HG02870 (cell line): Measurements from ENCODE around the gene F2RL1.
"Not testable (repeated sequence)": the region's sequence is repeated elsewhere in the genome, so short reads cannot be mapped to it uniquely, and the experiment has no call there.

Experiments
- ATAC-seq: cut with Tn5 transposase; IDR thresholded peaks from one replicate; pipeline ENCODE4 v1.9.1; 2021; ENCODE audit warnings: mild to moderate bottlenecking, moderate library complexity; ENCODE audit not compliant: unreplicated experiment

Gene F2RL1

DNA sequence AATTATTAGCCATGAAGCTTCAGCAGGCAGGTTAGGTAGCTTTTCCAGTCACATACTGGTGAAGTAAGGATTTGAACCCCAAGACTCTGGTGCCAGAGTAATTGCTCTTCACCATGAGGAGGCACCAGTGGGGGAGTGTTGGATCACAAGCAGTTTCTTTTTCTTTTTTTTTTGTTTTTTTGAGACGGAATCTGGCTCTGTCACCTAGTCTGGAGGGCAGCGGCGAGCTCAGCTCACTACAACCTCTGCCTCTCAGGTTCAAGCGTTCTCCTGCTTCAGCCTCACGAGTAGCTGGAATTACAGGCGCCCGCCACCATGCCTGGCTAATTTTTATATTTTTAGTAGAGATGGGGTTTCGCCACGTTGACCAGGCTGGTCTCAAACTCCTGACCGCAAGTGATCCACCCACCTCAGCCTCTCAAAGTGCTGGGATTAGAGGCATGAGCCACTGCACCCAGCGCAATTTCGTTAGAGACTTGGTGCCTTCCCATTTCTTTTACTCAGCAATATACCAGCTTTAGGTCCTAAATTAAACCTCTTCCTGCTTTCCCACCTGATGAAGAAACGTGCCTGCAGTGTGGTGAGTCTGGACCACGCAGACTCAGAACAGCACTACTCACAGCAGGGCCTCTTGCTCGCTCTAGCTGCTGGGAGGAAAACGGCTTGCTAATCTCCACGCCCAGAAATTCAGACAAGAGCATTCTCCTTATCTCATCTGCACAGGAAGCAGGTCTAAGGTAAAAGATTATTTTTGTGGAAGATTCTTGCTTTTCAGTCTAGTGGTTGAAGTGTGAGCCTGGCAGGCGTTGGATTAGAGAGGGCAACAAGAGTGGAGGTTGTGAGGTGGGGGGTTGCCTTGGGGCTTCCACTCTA is 30.8 kb downstream of the F2RL1 start, which contains the start of gene S100Z:
Gene S100Z (plus strand): TSS at position 596 of the 873 bp plus-strand sequence. CDS start 25,346 bp downstream, outside the sequence.
- no peak for ATAC-seq

DNA sequence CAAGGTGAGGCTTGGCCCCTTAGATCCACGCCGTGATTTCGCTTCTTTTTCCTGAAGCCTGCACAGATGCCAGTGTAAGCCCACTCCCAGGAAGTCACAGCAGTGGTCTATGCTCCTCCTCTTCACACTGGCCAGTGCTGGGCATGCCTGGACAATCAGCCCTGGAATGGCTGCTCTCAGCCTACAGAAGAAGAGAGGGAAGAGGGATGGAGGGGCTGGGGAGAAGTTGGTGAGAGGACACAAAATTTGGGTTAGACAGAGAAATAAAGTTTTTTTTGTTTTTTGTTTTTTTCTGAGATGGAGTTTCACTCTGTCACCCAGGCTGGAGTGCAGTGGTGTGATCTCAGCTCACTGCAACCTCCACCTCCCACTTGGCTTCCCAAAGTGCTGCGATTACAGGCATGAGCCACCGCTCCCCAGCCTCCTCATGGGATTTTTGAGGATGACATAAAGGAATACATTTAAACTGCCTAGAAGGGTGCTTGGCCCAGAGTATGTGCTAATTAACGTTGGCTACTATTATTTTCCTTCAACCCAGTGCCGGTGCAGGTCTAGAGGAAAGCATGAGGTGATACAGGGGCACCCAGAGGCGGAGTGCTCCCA is 31.8 kb downstream of the F2RL1 start:
- ATAC-seq: no peak

DNA sequence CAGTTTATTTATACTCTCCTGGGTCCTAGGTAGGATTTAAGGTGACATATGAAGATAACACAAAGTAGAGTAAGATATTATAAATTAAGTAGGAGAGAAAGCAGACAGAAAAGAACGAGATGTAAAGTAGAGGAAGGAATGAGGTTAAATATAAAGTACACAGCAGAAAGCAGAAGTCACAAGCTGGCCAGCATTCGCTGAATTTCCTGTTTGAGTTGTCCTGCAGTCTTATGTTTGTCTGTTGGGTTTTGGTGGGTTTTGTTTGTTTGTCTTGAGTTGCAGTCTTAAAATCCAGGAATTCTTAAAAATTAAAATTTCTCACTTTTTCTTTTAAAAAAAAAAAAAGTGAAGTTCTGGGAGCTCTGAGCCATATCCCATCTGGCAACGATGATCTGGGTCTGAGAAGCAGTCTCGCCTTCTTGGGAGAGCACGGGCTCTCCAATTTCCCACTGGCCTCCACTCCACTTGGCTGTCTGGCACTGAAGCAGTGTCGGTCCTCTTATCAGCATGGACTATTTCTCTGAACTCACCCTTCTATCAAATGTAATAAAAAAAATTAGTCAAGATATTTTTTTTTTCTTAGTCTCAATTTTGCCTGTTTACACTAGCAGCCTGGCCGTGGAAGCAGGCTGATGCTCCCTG is 33.0 kb downstream of the F2RL1 start:
- ATAC-seq: no peak

DNA sequence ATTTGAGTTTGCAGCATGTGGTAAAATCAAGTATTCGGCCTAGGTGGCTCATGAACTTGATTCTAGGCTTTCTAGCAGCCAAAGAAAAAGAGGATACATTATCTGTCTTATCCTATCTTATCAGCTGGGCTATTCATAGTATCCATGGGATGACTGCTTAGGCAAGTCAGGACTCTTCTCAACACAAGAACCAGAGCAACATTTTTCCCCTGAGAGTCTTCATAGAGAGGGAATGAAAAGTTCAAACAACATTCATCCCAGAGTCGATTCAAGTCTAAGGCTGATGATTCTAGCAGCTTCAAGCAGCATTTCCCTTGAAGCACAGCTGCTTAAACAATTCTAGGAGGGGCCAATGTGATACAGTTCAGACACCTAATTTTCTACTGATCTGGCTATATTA is 33.9 kb downstream of the F2RL1 start:
- ATAC-seq: no peak

DNA sequence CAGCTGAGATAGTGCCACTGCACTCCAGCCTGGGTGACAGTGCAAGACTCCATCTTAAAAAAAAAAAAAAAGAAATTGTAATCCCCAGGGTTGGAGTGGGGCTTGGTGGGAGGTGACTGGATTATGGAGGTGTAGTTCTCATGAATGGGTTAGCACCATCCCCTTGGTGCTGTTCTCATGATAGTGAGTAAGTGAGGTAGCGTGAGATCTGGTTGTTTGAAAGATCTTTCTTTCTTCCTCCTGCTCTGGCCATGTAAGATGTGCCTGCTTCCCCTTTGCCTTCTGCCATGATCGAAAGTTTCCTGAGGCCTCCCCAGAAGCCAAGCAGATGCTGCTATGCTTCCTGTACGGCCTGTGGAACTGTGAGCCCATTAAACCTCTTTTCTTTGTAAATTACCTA is 34.9 kb downstream of the F2RL1 start:
- ATAC-seq: not testable (repeated sequence)

DNA sequence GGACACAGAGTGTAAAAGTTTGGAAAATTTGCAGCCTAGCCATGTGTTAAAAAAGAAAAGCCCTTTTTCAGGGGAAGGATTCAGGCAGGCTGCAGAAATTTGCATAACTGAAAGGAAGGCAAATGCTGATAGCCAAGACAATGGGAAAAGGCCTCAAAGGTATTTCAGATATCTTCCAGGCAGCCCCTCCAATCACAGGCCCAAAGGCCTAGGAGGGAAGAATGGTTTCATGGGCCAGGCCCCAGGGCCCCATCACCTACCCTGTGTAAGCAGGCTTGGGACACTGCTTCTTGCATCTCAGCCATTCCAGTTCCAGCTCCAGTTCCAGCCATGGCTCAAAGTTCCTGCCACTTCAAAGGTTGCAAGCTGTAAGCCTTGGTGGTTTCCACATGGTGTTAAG is 35.8 kb downstream of the F2RL1 start:
- no peak for ATAC-seq

DNA sequence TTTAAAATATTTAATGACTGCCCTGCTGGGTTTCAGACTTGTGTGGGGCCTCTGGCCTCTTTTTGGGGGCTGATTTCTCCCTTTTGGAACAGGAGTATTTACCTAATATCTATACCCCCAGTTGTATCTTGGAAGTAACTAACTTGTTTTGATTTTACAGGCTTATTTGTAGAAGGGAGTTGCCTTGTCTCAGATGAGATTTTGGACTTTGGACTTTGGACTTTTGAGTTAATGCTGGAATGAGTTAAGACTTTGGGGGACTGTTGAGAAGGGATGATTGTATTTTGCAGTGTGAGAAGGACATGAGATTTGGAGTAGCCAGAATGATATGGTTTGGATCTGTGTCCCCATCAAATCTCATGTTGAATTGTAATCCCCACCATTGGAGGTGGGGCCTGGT is 36.7 kb downstream of the F2RL1 start:
- not testable (repeated sequence) for ATAC-seq

DNA sequence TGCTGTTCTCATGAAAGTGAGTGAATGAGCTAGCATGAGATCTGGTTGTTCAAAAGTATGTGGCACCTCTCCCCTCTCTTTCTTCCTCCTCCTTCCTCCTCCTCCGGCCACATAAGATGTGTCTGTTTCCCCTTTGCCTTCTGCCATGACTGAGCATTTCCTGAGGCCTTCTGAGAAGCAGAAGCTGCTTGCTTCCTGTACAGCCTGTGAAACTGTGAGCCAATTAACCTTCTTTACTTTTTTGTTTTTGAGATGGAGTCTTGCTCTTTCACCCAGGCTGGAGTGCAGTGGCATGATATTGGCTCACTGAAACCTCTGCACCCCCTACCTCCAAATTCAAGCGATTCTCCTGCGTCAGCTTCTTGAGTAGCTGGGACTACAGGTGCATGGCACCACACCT is 37.1 kb downstream of the F2RL1 start:
- no peak for ATAC-seq

DNA sequence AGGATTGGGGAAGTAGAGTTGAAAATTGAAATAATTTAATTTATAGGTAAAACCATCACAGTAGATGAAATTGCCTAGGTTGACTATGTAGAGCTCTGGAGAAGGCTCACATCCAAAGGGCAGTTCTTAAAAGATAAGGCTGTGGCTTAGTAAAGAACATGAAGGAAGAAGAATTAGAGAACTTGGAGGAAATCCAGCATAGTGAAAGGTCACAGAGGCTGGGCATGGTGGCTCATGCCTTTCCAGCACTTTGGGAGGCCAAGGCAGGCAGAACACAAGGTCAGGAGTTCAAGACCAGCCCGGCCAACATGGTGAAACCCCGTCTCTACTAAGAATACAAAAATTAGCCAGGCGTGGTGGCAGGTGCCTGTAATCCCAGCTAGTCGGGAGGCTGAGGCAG is 38.0 kb downstream of the F2RL1 start:
- not testable (repeated sequence) for ATAC-seq

DNA sequence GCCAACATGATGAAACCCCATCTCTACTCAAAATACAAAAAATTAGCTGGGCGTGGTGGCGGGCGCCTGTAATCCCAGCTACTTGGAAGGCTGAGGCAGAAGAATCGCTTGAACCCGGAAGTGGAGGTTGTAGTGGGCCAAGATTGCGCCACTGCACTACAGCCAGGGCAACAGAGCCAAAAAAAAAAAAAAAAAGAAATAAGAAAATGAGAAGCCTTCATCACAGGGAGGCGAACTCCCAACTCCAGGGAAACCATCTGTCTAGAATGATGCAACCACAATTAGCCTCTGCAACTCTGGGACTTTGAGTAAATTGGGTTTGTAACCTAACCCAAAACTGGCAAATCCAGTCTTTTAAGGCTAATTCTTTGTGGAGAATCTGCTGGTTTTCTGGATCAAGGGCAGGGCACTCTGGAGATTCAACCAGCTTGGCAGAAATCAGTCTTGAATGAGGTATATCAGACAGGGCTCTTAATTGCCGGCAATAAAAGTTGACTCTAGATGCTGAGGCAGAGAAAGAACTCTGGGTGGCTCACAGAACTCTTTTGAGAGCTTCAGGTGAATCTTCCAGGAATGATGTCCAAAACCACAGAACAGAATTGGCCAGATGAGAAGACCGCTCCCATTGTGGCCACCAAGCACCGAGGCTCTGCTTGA is 40.9 kb downstream of the F2RL1 start:
- ATAC-seq: no peak

DNA sequence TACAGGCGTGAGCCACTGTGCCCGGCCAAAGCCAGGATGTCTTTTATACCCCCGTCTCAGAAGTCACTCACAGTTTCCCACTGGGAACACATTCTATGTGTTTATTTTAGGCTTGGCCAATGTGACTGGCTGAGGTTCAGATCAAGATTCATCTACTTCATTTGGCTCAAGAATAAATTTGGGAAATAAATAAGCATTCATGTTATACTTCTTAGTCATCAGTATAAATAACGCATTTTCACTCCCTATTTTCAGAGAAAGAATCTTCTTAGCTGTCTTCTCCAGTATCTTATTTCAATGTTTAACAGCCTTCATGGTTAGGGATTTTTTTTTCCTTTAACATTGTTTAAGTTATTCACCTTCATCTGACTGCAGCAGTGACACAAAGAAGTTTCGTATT is 42.8 kb downstream of the F2RL1 start:
- ATAC-seq: no peak

DNA sequence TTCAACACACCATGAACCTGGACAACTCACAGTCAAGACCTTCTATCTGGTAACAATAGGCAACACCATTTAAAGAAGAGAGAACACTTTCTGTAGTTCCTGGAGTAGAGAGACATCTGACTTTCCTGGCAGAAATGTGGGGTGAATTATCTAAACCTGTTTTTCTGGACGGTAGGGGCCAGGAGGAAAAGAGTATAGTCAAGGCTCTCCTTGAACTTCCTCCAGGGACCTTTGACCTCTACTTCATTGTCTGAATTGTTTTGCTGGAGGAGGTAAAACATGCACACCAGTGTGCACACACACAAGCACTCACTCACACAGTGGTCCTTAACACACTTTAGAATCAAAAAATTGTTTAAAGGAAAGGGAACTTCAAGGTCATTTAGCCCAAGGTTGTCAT is 44.2 kb downstream of the F2RL1 start:
- no peak for ATAC-seq

DNA sequence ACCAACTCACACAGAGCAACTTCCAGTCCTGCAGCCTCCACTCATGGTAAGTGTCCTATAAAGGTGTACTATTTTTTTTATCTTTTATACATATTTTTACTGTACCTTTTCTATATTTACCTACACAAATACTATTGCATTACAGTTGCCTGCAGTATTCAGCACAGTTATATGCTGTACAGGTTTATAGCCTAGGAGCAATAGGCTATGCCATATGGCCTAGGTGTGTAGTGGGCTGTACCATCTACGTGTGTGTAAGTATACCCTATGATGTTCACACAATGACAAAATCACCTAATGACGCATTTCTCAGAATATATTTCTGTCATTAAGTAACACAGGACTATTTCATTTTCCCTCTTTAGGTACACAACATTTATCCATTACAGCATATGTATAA is 47.7 kb downstream of the F2RL1 start:
- no peak for ATAC-seq

DNA sequence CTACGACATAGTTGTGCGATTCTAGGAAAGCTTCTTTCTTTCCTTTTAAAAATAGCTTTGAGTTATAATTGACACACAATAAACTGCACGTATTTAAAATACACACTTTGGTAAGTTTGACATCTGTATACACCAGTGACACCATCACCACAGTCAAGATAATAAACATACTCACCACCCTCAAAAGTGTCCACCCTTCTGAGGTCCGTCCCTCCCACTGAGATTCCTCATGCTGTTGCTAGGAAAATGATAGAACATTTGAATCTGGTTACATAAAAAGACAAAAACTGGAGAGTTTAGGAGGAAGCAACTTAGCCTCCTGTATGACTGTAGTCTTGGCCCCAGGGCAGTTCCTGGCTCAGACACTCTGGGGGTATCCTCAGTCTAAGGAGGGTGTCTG is 48.2 kb downstream of the F2RL1 start:
- no peak for ATAC-seq

DNA sequence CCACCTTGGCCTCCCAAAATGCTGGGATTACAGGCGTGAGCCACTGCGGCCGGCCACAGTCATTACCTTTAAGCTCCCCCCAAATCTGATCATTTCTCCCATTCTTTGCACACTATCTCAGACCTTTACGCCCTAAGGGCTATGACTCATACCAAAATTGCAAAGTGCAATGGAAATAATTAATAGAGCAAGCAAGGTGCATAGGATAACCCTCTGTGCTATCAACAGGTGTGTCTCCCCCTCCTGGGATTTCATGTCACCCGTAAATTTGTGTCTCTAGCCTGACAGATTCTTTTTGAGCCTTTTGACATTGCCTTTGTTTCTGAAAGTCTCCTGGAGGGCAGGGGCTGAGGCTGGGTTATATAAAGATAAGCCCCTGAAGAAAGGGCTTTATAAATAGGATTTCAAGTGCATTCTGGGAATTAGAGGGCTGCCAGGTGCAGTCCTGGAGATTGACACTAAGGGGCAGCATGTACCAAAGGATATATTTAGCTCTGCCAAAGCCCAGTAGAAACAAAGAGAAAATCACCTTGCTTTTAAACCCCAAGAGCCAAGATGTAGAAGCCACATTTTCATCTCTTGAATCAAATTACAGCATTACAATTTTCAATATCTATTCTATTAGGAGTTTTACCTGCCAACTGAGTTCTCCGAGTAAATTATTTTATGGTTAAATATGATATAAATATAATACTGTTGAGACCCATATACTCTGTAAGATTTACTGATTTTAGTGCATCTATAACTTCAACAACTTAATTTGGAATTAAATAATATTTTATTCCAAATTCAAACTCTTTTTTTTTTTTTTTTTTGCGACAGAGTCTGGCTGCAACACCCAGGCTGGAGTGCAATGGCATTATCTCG is 49.2 kb downstream of the F2RL1 start:
- no peak for ATAC-seq

DNA sequence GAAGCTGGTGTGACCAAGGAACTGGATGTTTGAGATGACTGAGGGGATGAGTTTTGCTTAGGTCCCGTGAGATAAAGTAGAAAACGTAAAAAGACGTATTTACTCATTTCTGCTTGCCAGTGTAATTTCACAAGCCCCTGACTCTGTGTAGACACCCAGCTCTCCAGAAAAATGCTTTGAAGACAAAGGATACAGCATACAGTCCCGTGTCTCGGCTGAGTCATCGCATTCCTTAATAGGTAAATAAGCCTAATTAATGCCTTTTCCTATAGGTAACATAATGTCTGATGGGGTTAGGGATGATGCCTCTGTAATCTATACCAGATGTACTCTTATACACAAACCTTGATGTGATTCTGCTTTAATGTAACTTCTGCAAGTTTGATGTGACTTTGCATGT is 51.2 kb downstream of the F2RL1 start:
- no peak for ATAC-seq

DNA sequence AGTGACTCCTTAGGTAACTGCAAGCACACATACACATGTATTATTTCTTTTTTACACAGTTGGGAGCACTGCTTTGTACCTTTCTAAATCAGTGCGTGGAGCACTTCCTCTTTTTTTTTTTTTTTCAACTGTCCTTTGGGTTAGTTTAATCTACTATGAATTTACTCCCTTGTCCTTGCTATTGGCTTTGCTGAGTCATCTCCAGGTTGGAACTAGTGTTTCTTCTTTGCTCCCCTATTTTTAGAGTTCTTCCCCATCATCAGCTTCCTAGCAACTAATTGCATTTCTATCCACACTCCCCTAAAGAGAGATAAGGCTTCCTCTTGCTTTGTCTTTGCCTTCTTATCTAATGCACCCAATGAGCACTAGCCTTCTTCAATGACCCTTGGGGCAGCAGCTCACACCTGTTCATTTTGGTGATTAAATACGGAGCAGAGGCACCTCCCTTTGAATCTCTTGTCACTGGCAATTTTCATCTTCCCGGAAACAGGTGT is 55.3 kb downstream of the F2RL1 start:
- no peak for ATAC-seq
